Suprapubic skin (tissue), 4 donors: ENCODE data around the gene SLC50A1. TPM values are rescaled to one million over a fixed set of nuclear protein-coding genes. Genes with fewer than 3 reads are reported as not detected.
A peak's percentile ranks its signal among the peaks of the same experiment; 100 is the strongest.

ENCODE experiments used
- DNase-seq, 2 donors: peaks; one replicate each; pipeline ENCODE4 v3.0.0-alpha.2; 2019; ENCODE audit warnings: low spot score in 2 of 2
- H3K27ac ChIP-seq: fragments of 200-600 bp; sonication (generic); one replicate; pipeline ENCODE4 v1.5.1; 2019
- H3K27me3 ChIP-seq: fragments of 200-600 bp; sonication (generic); one replicate; pipeline ENCODE4 v1.5.1; 2019
- H3K36me3 ChIP-seq: fragments of 200-600 bp; sonication (generic); one replicate; pipeline ENCODE4 v1.5.1; 2019
- H3K4me1 ChIP-seq: fragments of 200-600 bp; sonication (generic); one replicate; pipeline ENCODE4 v1.5.1; 2019
- H3K4me3 ChIP-seq: fragments of 200-600 bp; sonication (generic); one replicate; pipeline ENCODE4 v1.5.1; 2019; ENCODE audit warnings: mild to moderate bottlenecking
- H3K9me3 ChIP-seq: fragments of 200-600 bp; sonication (generic); one replicate; pipeline ENCODE4 v1.5.1; 2019
- EP300 ChIP-seq: sonication (generic); formaldehyde crosslinking; IDR thresholded peaks from one replicate; pipeline ENCODE4 v1.6.1; 2017; ENCODE audit warnings: antibody characterized with exemption
- POLR2A ChIP-seq, 2 donors: fragments of 450-650 bp; IDR thresholded peaks; one replicate each; pipeline ENCODE4 v1.6.1; 2017; ENCODE audit warnings: antibody characterized with exemption in 2 of 2, mild to moderate bottlenecking in 2 of 2, moderate library complexity in 2 of 2
- POLR2AphosphoS5 ChIP-seq, 3 donors: sonication (generic); formaldehyde crosslinking; IDR thresholded peaks; one replicate each; pipeline ENCODE4 v1.6.1; 2017; ENCODE audit warnings: antibody characterized with exemption in 3 of 3
- WGBS: methylation state at CpG from one replicate; pipeline ENCODE4 v1.1.5; 2018; 5-methylcytosine and 5-hydroxymethylcytosine counted together
- total RNA-seq, 4 donors: library from RNA; depleted of rRNA; stranded (reverse); fragments of >200 nt; gene quantifications; one replicate each; pipeline ENCODE4 v1.1.0, GENCODE V29; 2016
- TF ChIP-seq, protein P1 (sequence below), 2 donors: fragments of 200-600 bp in 1 of 2; fragments of 450-650 bp in 1 of 2; sonication (generic) in 1 of 2; IDR thresholded peaks; one replicate each; pipeline ENCODE4 v1.5.1; 2016 to 2019; ENCODE audit warnings: antibody characterized with exemption in 2 of 2, mild to moderate bottlenecking in 1 of 2, moderate library complexity in 1 of 2

SLC50A1 gene, protein sequence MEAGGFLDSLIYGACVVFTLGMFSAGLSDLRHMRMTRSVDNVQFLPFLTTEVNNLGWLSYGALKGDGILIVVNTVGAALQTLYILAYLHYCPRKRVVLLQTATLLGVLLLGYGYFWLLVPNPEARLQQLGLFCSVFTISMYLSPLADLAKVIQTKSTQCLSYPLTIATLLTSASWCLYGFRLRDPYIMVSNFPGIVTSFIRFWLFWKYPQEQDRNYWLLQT
- 10 to 100 TPM; 27.9 to 56.1 (median 32.6) TPM for total RNA-seq

- WGBS: under 1% methylated on average over 50 of the region's 52 CpGs
- Histone ChIP-seq H3K36me3 (peaks cover 30% of the 10 kb centered on the region), H3K27ac (peak within 1 kb of the TSS; percentile 100), H3K4me3 (peak within 1 kb of the TSS; percentile 61), H3K27me3 (no peaks in the 10 kb centered on the region), H3K4me1 (peaks cover 80% of the 10 kb centered on the region), H3K9me3 (no peaks in the 10 kb centered on the region)
- TF ChIP-seq EP300 (no peak), POLR2A (IDR thresholded peaks at IDR 0.05) (peak in 1 of 2 donors; percentile 78), POLR2AphosphoS5 (IDR thresholded peaks at IDR 0.05) (peak in 1 of 3 donors; percentile 42)
- TF ChIP-seq, protein P1, sequence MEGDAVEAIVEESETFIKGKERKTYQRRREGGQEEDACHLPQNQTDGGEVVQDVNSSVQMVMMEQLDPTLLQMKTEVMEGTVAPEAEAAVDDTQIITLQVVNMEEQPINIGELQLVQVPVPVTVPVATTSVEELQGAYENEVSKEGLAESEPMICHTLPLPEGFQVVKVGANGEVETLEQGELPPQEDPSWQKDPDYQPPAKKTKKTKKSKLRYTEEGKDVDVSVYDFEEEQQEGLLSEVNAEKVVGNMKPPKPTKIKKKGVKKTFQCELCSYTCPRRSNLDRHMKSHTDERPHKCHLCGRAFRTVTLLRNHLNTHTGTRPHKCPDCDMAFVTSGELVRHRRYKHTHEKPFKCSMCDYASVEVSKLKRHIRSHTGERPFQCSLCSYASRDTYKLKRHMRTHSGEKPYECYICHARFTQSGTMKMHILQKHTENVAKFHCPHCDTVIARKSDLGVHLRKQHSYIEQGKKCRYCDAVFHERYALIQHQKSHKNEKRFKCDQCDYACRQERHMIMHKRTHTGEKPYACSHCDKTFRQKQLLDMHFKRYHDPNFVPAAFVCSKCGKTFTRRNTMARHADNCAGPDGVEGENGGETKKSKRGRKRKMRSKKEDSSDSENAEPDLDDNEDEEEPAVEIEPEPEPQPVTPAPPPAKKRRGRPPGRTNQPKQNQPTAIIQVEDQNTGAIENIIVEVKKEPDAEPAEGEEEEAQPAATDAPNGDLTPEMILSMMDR (IDR thresholded peaks at IDR 0.05): peak in 1 of 2 donors; percentile 52
- peak; percentile 97 to 98 for DNase-seq
Measured at GRCh38 chr1:155135415-155136028, at the start of gene SLC50A1. SLC50A1 (plus strand) TSS chr1:155135852; CDS start chr1:155135912, 60 bp downstream.

DNA sequence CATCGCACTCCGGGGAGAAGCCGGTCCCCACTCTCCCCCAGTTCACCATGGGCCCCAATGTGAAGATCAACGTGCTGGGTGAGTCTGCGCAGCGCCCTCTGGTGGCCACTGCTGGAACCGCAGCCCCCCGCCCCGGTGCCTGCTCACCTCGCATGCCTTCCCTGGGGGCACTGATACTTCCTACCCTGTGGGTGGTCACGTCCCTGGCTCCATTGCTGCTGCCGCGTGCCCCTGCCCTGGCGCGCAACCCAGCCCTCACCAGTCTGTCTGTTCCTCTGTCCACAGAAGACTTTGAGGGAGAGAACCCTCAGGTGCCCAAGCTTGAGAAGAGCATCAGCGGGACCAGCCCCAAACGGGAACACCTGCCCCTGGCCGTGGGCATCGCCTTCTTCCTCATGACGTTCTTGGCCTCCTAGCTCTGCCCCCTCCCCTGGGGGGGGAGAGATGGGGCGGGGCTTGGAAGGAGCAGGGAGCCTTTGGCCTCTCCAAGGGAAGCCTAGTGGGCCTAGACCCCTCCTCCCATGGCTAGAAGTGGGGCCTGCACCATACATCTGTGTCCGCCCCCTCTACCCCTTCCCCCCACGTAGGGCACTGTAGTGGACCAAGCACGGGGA lies 49.4 kb upstream of the SLC50A1 start:
- TF ChIP-seq, protein P1 (IDR thresholded peaks at IDR 0.05): peak; percentile 94 to 100
- TF ChIP-seq POLR2A (IDR thresholded peaks at IDR 0.05): no peak
- Histone ChIP-seq H3K36me3 (no peaks in the 10 kb centered on the region), H3K27ac (peak overlapping the region; percentile 86), H3K9me3 (no peaks in the 10 kb centered on the region), H3K4me3 (peak overlapping the region; percentile 61), H3K4me1 (peaks cover 53% of the 10 kb centered on the region), H3K27me3 (peaks cover 31% of the 10 kb centered on the region)
- peak in 1 of 2 donors; percentile 89 for DNase-seq
- WGBS: 0% methylated on average over 1 of the region's 24 CpGs

DNA sequence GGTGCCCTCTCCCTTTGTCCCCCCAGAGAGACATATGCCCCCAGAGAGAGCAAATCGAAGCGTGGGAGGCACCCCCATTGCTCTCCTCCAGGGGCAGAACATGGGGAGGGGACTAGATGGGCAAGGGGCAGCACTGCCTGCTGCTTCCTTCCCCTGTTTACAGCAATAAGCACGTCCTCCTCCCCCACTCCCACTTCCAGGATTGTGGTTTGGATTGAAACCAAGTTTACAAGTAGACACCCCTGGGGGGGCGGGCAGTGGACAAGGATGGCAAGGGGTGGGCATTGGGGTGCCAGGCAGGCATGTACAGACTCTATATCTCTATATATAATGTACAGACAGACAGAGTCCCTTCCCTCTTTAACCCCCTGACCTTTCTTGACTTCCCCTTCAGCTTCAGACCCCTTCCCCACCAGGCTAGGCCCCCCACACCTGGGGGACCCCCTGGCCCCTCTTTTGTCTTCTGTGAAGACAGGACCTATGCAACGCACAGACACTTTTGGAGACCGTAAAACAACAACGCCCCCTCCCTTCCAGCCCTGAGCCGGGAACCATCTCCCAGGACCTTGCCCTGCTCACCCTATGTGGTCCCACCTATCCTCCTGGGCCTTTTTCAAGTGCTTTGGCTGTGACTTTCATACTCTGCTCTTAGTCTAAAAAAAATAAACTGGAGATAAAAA lies 48.7 kb upstream of the SLC50A1 start:
- H3K27me3 ChIP-seq: peaks cover 24% of the 10 kb centered on the region
- H3K9me3 ChIP-seq: no peaks in the 10 kb centered on the region
- TF ChIP-seq EP300 (no peak), POLR2A (IDR thresholded peaks at IDR 0.05) (no peak), POLR2AphosphoS5 (IDR thresholded peaks at IDR 0.05) (no peak)
- TF ChIP-seq, protein P1 (IDR thresholded peaks at IDR 0.05): no peak
- H3K36me3 ChIP-seq: no peaks in the 10 kb centered on the region
- 66% methylated on average over 6 of the region's 8 CpGs for WGBS
- no peak overlapping the region for H3K27ac ChIP-seq
- peaks cover 51% of the 10 kb centered on the region for H3K4me1 ChIP-seq
- DNase-seq: no peak
- H3K4me3 ChIP-seq: no peak overlapping the region

- TF ChIP-seq, protein P1 (IDR thresholded peaks at IDR 0.05): peak; percentile 96 to 98
- no peak for TF ChIP-seq POLR2AphosphoS5 (IDR thresholded peaks at IDR 0.05)
- Histone ChIP-seq H3K27me3 (no peaks in the 10 kb centered on the region), H3K36me3 (no peaks in the 10 kb centered on the region), H3K4me1 (peaks cover 25% of the 10 kb centered on the region), H3K27ac (no peak overlapping the region), H3K9me3 (no peaks in the 10 kb centered on the region), H3K4me3 (no peak overlapping the region)
- peak in 1 of 2 donors; percentile 89 for DNase-seq
- WGBS: 29% methylated on average over 21 of the region's 29 CpGs
Measured at GRCh38 chr1:155091071-155092051, 44.3 kb upstream of the SLC50A1 start.
